NCI-H2227 treated with DMSO at 0.1 percent for 48 hours (cell line): Measurements from ENCODE around the gene BMPR1A.

ENCODE experiments used
- DNase-seq: peaks from one replicate; lab custom pipeline; 2025; lab: John Stamatoyannopoulos, UW

The BMPR1A gene

DNA sequence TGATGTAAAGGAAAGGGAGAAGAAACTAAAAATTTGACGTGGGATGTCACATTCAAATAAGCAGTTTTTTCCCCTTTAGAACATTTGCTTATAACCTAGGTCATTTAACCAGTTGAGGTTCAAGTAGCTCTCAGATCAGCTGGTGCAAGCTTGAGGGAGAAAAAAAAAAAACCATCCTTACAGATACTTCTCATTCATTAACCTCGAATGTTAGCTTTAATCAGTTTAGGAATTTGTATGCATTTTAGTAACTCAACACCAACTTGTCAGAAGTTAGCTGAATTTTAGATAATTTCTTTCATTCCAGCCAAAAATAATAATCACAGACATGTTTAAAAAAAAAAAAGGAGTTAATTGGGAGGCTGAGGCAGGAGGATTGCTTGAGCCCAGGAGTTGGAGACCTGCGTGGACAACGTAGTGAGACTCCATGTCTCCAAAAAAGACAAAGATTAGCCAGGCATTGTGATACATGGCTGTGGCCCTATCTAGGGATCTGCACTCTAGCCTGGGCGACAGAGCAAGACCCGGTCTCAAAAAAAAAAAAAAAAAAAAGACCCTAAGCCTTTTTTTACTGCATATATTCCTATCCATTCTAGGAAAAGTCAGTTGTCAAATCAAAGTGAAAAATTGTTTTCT lies 46.2 kb downstream of the BMPR1A start:
- DNase-seq, result no peak

DNA sequence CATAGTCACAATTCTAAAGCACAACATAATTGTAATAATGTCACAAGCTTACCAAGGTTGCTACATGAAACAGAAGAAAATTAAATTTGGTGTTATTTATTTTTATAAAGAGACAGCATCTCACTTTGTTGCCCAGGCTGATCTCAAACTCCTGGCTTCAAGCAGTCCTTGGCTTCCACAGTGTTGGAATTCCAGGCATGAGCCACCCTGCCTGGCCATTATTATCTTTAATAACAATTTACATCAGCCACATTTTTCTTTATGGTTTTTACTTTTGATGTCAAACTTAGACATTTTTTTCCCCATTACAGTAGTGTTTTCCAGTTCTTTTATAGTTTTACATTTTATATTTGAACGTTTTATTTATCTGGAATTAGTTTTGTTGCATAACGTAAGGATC lies 46.7 kb downstream of the BMPR1A start:
- DNase-seq, result no peak

DNA sequence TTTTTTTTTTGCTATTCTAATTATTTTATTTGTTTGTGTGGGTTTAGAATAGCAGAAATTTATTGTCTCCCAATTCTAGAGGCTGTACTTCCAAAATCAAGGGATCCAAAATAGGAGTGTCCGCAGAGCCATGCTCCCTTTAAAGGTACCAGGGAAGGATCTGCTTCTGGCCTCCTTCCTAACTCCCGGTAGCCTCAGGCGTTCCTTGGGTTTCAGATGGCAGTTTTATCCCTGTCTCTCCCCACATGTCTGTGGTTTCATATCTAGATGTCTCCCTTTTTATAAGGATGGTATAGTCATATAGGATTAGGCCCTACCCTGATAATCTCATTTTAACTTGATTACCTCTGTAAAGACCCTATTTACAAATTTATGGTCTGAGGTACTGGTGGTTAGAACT lies 48.4 kb downstream of the BMPR1A start:
- DNase-seq, result no peak

DNA sequence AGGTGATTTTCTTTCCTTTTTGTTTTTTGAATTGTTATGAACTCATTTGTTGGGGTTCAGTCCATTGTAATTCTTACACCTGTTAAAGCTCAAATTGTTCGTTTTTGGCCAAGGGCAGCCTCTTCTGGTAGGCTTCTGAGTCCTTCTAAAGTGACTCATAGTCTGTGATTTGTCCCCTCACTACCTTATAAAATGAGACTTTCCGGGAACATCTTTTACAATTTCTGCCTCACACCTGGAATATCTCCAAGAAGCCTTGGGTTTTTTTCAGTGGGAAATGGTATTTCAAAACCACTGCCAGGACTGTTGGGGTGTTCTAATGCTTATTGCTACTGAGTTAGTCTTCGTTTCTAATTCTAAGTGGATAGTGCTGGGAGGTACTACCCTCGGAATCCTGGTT lies 56.7 kb downstream of the BMPR1A start:
- DNase-seq, result no peak

DNA sequence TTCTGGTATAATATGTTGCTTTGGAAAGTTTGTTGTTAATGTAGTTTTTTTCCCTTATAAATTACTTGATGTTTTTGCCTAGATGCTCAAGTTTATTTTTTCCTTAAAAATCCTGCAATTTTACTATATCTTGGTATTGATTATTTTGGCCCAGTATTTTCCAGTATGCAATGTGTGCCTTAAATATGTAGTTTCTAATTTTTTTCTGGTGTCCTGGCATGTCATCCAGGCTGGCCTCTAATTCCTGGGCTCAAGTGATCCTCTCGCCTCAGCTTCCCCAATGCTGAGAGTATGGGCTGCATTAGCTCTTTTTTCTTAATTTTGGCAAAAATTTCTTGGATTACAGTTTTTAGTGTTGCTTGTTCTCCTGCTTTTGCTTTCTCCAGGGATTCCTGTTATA lies 57.6 kb downstream of the BMPR1A start:
- DNase-seq, result no peak

DNA sequence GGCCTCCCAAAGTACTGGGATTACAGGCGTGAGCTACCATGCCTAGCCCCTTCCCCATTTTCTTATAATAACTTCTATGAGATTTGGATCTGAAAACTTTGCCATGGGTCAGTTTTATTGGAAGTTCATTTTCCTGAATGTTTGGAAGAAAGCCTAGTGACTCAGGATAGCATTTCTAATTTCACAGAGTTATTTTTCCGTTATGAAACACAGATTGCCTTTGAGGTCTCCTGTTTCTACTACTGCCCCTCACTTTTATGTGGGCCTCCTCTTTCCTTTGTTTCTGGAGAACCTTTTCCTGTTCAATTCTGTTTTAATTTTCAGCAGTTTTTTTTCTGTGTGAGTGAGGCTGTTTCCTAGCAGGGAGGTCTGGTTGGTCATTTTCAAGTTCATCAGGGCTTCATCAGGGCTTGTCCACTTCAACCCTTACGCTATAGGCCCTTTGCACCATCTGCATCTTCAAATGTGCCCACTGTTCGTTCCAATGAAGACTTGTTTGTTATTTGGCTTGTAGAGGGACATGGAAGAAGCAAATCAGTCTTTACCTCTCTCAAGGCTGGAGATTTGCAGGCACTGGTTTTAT lies 58.7 kb downstream of the BMPR1A start:
- DNase-seq, result no peak

DNA sequence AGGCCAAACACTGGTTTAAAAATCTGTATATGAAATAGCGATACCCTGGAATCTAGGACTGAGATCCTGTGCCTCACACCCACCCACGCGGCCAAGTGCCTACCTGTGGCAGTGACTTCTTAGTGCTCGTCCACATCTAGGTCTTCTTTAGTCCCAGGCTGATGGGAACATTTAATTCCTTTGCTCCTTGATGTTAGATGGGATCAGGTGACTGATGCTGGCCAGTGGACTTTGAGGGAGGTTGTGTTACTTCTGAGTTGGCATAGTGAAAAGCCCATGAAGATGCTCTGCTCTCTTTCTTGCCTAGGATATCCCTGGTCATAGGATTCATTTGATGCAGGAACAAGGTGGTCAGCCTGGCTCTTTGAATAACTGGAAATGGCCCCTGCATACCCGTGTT lies 59.2 kb downstream of the BMPR1A start:
- no peak for DNase-seq

DNA sequence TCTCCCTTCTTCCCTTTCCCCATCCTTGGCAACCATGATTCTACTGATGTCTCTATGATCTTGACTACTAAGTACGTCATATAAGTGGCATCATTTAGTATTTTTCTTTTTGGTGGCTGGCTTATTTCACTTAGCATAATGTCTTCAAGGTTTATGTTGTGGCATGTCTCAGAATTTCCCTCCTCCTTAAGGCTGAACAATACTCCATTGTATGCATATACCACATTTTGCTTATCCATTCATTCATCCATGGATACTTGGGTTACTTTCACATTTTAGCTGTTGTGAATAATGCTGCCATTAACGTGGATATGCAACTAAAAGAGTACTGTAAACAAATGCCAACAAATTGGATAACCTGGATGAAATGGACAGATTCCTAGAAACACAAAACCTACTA lies 60.8 kb downstream of the BMPR1A start:
- DNase-seq, result no peak

DNA sequence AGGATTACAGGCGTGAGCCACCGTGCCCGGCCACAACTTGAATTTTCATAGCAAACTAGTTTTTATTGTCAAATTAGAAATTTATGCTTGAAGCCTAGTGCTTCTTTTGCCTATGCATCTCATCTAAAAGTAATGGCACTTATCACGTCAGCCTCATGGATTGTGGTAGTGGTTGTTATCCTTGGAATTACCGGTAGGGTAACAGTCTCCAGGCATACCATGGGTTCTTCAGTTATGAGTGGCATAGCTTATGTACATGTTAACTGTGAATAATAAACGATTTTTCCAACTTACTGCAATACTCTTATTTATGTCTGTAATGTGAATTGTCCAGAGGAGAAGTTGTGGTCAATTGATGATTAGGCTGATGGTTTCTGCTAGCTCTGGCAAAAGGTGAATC lies 63.1 kb downstream of the BMPR1A start:
- DNase-seq, result no peak

DNA sequence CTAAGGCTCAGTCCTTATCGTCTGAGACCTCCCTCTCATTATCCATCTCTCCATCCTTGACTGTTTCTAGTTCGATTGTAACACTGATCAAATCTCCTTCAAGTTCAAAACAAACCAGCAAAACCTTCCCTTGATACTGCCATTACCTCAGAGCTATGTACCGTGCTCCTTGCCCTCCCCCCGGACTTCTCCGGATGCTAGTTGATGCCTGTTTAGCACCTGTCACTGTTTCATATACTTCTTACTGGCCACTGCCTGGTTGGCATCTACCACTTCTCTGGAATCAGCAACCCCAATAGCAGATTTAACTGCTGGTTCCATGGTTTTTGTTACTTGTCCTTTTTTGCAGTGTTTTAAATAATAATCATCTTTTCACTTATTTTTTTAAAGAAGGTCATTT lies 64.1 kb downstream of the BMPR1A start:
- no peak for DNase-seq

DNA sequence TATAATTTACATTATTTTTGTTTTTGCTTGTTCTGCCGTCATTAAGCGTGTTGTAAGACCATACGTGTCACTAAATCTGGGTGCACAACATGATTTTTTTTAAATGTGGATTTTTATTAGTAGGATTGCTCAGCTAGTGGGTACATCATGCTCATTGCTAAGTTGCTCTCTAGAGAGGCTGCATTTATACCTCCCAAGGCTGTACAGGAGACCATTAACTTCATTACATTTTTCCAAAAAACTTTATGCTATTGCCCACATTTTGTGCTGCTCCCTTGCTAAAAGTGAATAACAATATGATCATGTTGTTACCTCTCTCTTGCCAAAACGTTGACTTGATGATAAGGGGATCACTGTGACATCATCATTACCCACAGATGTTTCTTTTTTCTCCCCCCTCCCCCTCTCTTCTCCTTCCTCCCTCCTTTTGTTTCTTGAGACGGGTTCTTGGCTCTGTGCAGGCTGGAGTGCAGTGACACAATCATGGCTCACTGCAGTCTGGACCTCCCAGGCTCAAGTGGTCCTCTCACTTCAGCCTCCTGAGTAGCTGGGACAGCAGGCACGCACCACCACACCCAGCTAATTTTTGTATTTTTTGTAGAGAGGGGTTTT lies 65.1 kb downstream of the BMPR1A start:
- no peak for DNase-seq

DNA sequence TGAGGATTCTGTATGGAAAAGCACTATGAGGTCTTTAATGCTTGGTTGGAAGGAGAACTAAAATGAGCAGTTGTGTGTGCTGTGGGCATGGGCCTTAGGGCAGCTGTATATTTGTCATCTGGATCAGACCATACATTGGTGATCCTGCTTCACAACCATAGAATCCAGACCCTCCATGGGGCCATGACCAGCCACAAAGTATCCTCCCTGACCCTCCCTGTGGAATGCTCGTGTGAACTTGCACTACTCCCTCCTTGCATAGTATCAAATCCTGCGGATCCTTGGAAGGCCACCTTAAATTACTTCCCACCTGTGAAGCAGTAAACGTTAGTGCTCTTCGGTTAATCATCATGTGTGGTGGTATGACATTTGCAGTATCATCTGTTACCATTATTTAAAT lies 67.1 kb downstream of the BMPR1A start:
- no peak for DNase-seq

DNA sequence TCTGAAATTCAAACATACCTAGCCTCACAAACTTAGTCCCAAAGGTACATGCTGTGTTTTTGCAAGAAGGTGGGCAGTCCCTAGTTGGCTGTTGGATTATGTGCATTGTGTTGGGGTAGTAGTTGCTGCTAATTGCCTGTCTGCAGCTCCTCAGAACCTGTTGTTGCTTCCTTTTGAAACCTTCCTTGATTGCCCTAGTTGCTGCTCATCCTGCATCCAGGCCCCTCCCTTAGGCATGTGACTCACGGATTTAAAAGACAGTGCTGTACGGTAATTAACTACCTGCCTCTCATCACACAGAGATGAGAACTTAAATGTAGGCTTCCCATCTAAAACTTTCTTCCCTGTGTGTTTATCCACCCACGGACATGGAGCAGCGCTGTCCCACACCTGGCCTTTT lies 67.7 kb downstream of the BMPR1A start:
- no peak for DNase-seq

DNA sequence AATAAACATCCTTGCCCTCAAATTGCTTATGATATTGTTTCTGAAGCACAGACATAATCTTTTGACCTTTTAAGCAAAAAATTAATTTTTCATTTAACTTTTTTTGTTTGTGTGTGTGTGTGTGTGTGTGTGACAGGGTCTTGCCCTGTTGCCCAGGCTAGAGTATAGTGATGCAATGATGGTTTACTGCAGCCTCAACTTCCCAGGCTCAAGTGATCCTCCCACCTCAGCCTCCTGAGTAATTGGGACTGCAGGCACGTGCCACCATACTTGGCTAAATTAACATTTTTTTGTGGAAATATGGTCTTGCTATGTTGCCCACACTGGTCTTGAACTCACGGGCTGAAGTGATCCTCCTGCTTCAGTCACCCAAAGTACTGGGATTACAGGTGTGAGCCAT lies 68.9 kb downstream of the BMPR1A start:
- no peak for DNase-seq

DNA sequence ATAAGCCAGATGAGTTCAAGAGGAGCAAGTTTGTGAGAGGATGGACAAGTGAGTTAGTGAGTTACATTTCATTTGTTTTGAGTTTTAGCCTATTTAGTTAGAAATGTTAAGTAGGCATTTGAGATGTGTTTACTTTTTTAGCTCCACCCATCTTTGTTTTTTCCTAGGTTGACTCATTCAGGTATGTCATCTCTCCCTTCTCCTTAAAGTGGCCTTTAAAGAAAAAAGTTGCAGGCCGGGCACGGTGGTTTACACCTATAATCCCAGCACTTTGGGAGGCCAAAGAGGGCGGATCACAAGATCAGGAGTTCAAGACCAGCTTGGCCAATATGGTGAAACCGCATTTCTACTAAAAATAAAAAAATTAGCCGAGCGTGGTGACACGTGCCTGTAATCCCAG lies 71.2 kb downstream of the BMPR1A start:
- DNase-seq, result no peak

DNA sequence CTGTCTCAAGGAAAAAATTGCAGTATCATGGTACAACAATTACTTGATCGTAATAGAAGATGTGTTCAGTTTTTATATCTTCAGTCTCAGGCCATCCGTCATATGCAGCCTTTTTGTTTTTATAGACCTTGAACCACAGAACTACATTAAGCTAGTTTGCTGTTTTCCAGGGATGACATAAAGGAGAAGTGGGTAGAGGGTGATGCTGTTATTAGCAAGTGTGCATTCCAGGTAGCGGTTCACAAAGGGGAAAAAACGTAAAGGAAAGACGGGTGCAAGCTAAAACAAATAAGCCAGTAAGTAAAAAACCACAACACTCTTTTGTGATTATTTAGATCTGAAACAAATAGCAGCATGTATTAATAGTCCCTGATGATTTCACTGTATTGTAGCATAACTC lies 71.7 kb downstream of the BMPR1A start:
- no peak for DNase-seq

DNA sequence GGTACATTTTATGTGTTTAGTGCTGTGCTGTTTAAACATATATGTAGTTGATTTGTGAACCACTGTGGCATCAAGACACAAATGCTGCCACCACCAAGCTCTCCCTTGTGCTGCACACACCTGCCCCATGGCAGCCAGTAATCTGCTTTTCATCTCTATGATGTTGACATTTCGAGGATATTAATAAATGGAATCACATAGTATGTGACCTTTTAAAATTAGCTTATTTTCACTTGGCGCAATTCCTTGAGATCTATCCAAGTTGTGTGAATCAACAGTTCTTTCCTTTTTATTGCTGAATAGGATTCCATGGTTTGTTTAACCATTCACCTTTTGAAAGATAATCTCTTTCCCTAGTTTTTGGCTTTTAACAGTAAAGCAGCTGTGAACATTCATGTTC lies 73.1 kb downstream of the BMPR1A start:
- no peak for DNase-seq

DNA sequence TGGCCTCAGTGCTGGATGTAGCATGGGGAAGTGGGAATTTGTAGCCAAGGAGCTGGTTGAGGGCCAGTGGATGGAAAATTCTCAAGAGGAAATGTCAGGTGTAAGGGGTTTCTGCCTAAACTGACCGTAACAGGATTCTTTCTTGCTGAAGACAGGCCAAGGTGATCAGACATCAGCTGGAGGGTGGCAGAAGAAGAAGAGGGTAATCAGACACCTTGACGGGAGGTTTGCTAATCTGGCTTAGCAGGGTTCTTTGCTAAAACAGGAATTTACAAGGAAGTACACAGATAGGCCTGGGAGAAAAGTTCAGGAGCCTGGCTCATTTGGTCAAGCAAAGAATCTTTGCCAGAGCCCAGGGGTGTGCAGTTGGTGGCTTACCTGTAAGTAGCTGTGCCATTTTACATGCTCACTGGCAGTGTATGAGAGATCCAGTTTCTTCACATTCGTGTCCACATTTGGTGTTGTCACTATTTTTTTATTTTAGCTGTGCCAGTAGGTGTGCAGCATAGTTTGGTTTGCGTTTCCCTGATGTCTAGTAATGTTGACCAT lies 73.7 kb downstream of the BMPR1A start:
- no peak for DNase-seq

DNA sequence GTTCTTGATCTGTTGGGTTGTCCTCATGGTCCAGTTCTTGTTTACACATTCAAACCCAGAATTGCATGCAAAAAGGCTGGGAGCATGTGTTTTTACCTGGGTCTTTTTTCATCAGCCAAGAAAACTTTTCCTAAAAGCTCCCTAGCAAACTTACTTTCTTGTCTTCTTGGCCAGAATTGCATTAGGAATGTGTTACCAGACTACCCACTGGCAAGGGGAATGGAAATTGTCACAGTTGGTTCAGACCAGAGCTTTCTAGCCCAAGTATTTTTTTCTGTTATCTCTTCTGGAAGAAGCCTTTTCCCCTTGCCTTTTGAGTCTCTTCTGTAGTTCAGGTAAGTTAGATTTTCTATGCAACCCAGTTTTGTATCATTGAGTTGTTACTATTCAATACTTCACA lies 77.5 kb downstream of the BMPR1A start:
- no peak for DNase-seq

DNA sequence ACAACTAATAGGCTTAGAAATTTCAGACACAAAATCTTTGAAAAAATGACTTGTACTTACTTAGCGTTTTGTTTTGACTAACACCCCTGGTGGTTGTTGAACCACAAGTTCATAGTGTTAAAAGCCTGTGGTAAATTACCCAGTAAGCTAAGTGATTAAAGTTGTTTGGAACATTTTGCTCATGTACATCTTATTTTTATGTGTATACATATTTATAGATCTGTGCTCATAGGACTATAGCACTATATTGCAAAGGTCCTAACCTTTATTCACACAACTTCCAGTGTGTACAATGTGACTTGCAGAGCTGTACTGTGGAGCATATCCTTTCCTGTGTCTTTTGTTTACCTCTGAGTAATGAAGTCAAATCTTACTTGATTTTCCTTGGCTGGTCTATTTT lies 79.6 kb downstream of the BMPR1A start:
- DNase-seq, result no peak

DNA sequence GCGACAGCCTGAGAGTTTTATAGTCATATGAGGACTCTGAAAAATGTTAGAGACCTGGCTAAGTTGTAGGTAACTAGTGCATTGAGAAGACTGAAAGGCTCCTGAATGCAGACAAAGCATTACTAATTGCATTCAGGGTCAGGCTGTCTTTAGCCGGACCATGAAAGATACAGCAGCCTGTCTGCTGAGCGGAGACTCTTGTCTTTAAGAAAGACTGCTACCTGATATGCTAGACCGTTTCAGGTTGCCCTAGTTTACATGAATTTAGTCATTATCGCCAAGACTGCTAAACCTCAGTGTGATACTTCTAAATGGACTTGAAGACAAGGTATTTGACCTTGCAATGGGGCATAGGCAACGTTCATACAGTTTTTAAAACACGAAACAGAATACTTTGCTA lies 81.2 kb downstream of the BMPR1A start:
- no peak for DNase-seq

DNA sequence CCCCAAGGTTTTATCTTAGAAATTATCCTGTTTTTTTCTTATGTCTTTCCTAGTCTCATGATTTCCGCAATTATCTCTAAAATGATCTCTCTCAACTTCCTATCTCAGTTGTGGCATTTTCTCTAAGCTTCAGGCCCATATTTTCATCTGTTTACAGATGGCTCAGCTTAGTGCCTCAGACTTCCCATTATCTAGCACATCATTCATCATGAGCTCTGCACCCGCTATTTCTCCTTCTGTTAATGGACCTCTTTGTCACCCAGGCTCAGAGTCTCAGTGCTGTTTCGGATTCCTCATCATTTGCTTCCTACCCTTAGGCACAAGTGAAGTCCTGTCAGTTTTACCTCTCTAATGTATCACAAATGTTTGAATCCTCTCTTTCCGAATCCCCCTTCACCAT lies 84.1 kb downstream of the BMPR1A start:
- DNase-seq, result no peak

DNA sequence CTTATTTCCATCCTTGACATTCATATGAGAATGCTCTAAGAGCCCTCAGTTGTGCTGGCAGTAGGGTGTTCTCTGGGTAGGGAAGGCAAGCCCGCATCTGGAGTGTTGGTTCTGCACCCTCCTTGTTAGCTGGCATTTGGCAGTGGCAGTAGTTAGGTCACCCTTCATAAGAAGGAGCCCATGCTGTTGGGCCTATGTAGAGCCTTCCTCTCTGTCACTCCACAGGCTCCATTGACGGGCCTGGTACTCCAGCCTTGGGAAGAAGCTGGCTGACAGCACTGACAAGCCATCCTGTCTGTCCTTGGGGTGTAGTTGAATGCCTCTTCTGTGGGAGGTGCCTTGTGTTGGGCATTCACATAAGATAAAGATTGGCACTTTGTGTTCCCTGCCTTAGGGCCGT lies 89.7 kb downstream of the BMPR1A start:
- no peak for DNase-seq

DNA sequence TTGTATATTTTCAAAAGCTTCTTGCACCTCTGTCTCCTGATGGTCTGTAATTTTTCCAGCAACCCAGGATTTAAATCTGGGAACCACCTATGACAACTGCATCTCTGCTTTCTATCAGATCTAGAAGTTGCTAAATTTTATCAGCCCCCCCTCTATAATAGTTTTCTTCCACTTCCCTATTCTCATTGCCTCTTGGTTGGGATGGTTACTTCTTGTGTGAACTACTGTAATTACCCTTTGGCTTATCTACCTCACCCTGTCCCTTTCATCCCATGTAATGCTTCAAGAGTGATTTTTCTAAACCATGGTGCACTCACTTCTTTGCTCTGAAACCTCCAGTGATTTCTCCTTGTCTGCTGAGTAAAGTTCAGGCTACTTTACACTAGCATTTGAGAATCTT lies 92.3 kb downstream of the BMPR1A start:
- DNase-seq, result no peak
